Cardiac muscle cell (in vitro differentiated cells and primary cell): ENCODE measurements around the gene PMIS2. TPM values are rescaled to one million over a fixed set of nuclear protein-coding genes. Genes with fewer than 3 reads are reported as not detected.

Experiments
- DNase-seq, 2 donors: peaks; one replicate each; pipeline versions ENCODE4 v3.0.0 to v3.0.0-alpha.2; 2010 to 2017; ENCODE audit warnings: low read depth in 1 of 2, low spot score in 1 of 2
- H3K27ac ChIP-seq: fragments of 200-600 bp; sonication (generic); 2 replicates; pipeline ENCODE4 v1.5.1; 2016
- H3K27me3 ChIP-seq: fragments of 200-600 bp; sonication (generic); 2 replicates; pipeline ENCODE4 v1.6.0; 2016; ENCODE audit warnings: control low read depth
- H3K36me3 ChIP-seq: fragments of 200-600 bp; sonication (generic); 2 replicates; pipeline ENCODE4 v1.5.1; 2016; ENCODE audit warnings: control low read depth
- H3K4me1 ChIP-seq: fragments of 200-600 bp; sonication (generic); 2 replicates; pipeline ENCODE4 v1.8.1; 2017; ENCODE audit warnings: low read depth, mild to moderate bottlenecking, mixed run types
- H3K4me3 ChIP-seq: fragments of 200-600 bp; sonication (generic); 2 replicates; pipeline ENCODE4 v1.5.1; 2016; ENCODE audit warnings: mild to moderate bottlenecking
- H3K9me3 ChIP-seq: fragments of 200-600 bp; sonication (generic); 2 replicates; pipeline ENCODE4 v1.5.1; 2017; ENCODE audit warnings: low read depth, mild to moderate bottlenecking, control low read depth
- CTCF ChIP-seq: IDR thresholded peaks from 2 replicates; pipeline ENCODE4 v1.5.1; 2012; ENCODE audit warnings: low read depth, mild to moderate bottlenecking, low read length
- polyA plus RNA-seq: library from polyadenylated mRNA; unstranded; fragments of >200 nt; fragmentation: Nextera tagmentation; extraction: Ambion mirVana; gene quantifications from 2 replicates; pipeline ENCODE4 v1.2.1, GENCODE V29; 2016
- total RNA-seq: library from RNA; depleted of rRNA; stranded (reverse); fragments of >200 nt; gene quantifications from 2 replicates; pipeline ENCODE4 v1.2.3, GENCODE V29; 2016

PMIS2 gene
- total and polyA plus RNA-seq, 2 experiments from 2014 or later: not detected

- Histone ChIP-seq H3K27me3 (no peaks in the 10 kb centered on the region), H3K36me3 (no peaks in the 10 kb centered on the region), H3K27ac (no peak overlapping the region), H3K9me3 (no peaks in the 10 kb centered on the region), H3K4me1 (peaks cover 3% of the 10 kb centered on the region), H3K4me3 (no peak overlapping the region)
- DNase-seq: peak; percentile 81 to 89
- TF ChIP-seq CTCF: peak; percentile 68
Observed at GRCh38 chr19:35549174-35549788, 36.7 kb upstream of the PMIS2 start.

DNA sequence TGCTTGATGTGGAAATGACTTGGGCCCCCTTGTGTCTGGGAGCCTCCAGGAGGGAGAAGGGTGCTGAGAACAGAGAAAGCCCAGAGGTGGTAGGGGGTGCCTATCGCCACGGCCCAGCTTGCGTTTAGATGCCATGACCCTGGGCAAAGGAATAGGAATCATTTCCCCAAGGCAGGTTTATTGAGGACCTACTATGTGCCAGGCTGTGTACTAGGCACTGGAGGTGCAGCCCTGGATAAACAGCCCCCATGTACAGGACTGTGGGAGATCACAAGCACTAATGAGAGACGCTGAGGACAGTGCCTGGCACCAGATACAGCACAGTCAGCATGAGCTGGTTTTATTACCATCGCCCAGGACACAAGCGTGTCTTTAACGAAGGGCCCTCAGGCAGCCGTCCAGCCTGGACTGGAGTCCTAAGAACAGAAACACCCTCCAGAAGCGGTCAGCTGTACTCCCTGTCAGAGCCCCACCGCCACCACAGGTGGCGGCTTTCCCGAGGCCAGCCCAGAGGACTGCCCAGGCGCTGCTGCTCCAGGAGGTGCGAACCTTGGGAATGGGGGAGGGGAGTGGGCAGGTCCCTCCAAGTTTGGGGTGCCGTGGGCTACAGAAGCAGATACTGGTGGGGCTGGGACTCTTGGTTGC, 36.0 kb upstream of the PMIS2 start:
- H3K36me3 ChIP-seq: no peaks in the 10 kb centered on the region
- no peak overlapping the region for H3K4me3 ChIP-seq
- H3K27me3 ChIP-seq: no peaks in the 10 kb centered on the region
- TF ChIP-seq CTCF: no peak
- no peak for DNase-seq
- H3K4me1 ChIP-seq: no peaks in the 10 kb centered on the region
- no peaks in the 10 kb centered on the region for H3K9me3 ChIP-seq
- no peak overlapping the region for H3K27ac ChIP-seq

DNA sequence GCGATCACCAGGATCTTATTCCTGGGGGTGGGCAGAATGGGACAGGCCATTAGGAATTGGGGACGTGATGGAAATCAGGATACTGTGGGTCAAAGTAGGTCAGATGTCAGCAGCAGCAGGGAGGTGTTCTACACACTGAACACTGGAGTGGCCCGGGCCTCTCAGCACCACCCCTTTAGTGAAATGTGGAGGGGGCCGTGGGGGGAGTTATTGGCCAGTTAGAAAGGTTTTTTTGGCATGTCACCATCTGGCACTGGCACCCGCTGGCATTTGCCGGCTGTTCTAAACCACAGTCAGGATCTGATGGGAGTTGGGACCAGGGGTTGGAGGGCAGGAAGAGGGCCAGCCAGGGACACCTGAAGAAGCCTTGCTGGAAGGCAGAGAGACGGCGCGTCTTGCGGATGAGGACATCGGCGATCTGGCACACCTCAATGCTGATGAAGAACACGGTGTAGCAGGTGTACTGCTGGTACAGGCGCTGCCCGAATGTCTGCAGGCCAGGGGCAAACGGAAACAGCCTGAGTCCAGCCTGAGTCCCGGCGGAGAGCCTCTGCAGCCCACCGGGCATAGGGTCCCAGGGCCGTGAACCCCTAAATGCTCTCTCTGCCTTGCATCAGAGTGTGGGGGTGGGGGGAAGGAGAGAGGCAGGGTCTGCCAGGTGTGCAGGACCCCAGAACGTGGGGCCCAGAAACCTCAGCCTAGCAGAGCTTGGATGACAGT, 34.7 kb upstream of the PMIS2 start:
- Histone ChIP-seq H3K27ac (no peak overlapping the region), H3K36me3 (no peaks in the 10 kb centered on the region), H3K9me3 (no peaks in the 10 kb centered on the region), H3K27me3 (no peaks in the 10 kb centered on the region), H3K4me3 (no peak overlapping the region), H3K4me1 (no peaks in the 10 kb centered on the region)
- DNase-seq: no peak
- TF ChIP-seq CTCF: no peak

GRCh38 chr19:35552534-35553384, 33.2 kb upstream of the PMIS2 start:
- Histone ChIP-seq H3K4me1 (no peaks in the 10 kb centered on the region), H3K4me3 (no peak overlapping the region), H3K9me3 (no peaks in the 10 kb centered on the region), H3K27me3 (no peaks in the 10 kb centered on the region), H3K27ac (no peak overlapping the region), H3K36me3 (no peaks in the 10 kb centered on the region)
- no peak for TF ChIP-seq CTCF
- no peak for DNase-seq

GRCh38 chr19:35553385-35554000, 32.5 kb upstream of the PMIS2 start:
- TF ChIP-seq CTCF: no peak
- no peak for DNase-seq
- no peaks in the 10 kb centered on the region for H3K36me3 ChIP-seq
- H3K27me3 ChIP-seq: peaks cover 5% of the 10 kb centered on the region
- no peaks in the 10 kb centered on the region for H3K4me1 ChIP-seq
- no peak overlapping the region for H3K4me3 ChIP-seq
- no peak overlapping the region for H3K27ac ChIP-seq
- H3K9me3 ChIP-seq: no peaks in the 10 kb centered on the region
